Measurements from ENCODE around the gene GLRB. TPM values are rescaled to one million over a fixed set of nuclear protein-coding genes. Genes with fewer than 3 reads are reported as not detected.

GLRB gene
- total RNA-seq, 1 experiment from 2014 or later = 1.8 TPM

- Histone ChIP-seq H3K9me3 (ENCODE audit: control insufficient read depth, insufficient read depth, low read depth, low read length) (no peaks in the 10 kb centered on the region), H3K4me3 (ENCODE audit: low read depth in 2 of 2, low read length in 2 of 2) (no peak overlapping the region), H3K36me3 (ENCODE audit: control insufficient read depth, insufficient read depth, low read length) (no peaks in the 10 kb centered on the region), H3K4me1 (ENCODE audit: control insufficient read depth, insufficient read depth, low read length) (no peaks in the 10 kb centered on the region), H3K27me3 (ENCODE audit: control insufficient read depth, insufficient read depth, low read length) (no peaks in the 10 kb centered on the region), H3K27ac (ENCODE audit: low read length) (no peak overlapping the region)
- ChIA-PET POLR2A (interaction anchor here (0.6 kb wide), 1 partner anchor 784 kb away, joined by 7 read pairs; no protein-coding TSS in a partner anchor), CTCF (no interaction called here)
- DNase-seq (ENCODE audit: low read depth, low spot score) (no peak), ATAC-seq (no peak)
- intact Hi-C loops (cut with micrococcal nuclease; ENCODE audit: unreplicated experiment) (no loop called here), in situ Hi-C loops (cut with HindIII; ENCODE audit: low pct_unique_long_range_greater_than_20kb, low sequenced_read_pairs) (no loop called here)
- peak; percentile 57 for TF ChIP-seq CTCF (IDR thresholded peaks at IDR 0.05)
- no peak for TF ChIP-seq TCF7L2 (IDR thresholded peaks at IDR 0.05; ENCODE audit: low read depth, low read length)
- BruUV-seq (replicated peaks) = no TSS peak
These were observed 128.8 kb downstream of the GLRB start for GRCh38 chr4:157204634-157205244.

GRCh38 chr4:157217708-157218107 lies 141.8 kb downstream of the GLRB start:
- Histone ChIP-seq H3K9me3 (ENCODE audit: control insufficient read depth, insufficient read depth, low read depth, low read length) (no peaks in the 10 kb centered on the region), H3K27me3 (ENCODE audit: control insufficient read depth, insufficient read depth, low read length) (no peaks in the 10 kb centered on the region), H3K36me3 (ENCODE audit: control insufficient read depth, insufficient read depth, low read length) (no peaks in the 10 kb centered on the region), H3K4me1 (ENCODE audit: control insufficient read depth, insufficient read depth, low read length) (no peaks in the 10 kb centered on the region), H3K27ac (ENCODE audit: low read length) (no peak overlapping the region), H3K4me3 (ENCODE audit: low read depth in 2 of 2, low read length in 2 of 2) (no peak overlapping the region)
- DNase-seq (ENCODE audit: low read depth, low spot score) = no peak
- in situ Hi-C loops (cut with HindIII; ENCODE audit: low pct_unique_long_range_greater_than_20kb, low sequenced_read_pairs) = no loop called here
- CTCF ChIA-PET = no interaction called here
- intact Hi-C loops (cut with micrococcal nuclease; ENCODE audit: unreplicated experiment) = loop anchor here (2.0 to 5.0 kb wide), 2 partner anchors 761 to 955 kb away; partner anchors contain the start of gene GASK1B
- TF ChIP-seq SIN3A (IDR thresholded peaks at IDR 0.05; ENCODE audit: borderline replicate concordance, insufficient read depth, low read depth, low read length) (no peak), POLR2AphosphoS5 (IDR thresholded peaks at IDR 0.05; ENCODE audit: low read depth, low read length) (no peak), TCF7L2 (IDR thresholded peaks at IDR 0.05; ENCODE audit: low read depth, low read length) (no peak), CTCF (IDR thresholded peaks at IDR 0.05) (peak; percentile 45; the same call in 1 of the 2 replicates)
- TF ChIP-seq, protein P1, sequence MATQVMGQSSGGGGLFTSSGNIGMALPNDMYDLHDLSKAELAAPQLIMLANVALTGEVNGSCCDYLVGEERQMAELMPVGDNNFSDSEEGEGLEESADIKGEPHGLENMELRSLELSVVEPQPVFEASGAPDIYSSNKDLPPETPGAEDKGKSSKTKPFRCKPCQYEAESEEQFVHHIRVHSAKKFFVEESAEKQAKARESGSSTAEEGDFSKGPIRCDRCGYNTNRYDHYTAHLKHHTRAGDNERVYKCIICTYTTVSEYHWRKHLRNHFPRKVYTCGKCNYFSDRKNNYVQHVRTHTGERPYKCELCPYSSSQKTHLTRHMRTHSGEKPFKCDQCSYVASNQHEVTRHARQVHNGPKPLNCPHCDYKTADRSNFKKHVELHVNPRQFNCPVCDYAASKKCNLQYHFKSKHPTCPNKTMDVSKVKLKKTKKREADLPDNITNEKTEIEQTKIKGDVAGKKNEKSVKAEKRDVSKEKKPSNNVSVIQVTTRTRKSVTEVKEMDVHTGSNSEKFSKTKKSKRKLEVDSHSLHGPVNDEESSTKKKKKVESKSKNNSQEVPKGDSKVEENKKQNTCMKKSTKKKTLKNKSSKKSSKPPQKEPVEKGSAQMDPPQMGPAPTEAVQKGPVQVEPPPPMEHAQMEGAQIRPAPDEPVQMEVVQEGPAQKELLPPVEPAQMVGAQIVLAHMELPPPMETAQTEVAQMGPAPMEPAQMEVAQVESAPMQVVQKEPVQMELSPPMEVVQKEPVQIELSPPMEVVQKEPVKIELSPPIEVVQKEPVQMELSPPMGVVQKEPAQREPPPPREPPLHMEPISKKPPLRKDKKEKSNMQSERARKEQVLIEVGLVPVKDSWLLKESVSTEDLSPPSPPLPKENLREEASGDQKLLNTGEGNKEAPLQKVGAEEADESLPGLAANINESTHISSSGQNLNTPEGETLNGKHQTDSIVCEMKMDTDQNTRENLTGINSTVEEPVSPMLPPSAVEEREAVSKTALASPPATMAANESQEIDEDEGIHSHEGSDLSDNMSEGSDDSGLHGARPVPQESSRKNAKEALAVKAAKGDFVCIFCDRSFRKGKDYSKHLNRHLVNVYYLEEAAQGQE (IDR thresholded peaks at IDR 0.05; ENCODE audit: insufficient read depth in 1 of 2, low read depth in 2 of 2, low read length in 1 of 2) = no peak
- POLR2A ChIA-PET = no interaction called here
- BruUV-seq (replicated peaks) = no TSS peak
- no peak for ATAC-seq
